ENCODE results near the gene NUDCD3. TPM values are rescaled to one million over a fixed set of nuclear protein-coding genes. Genes with fewer than 3 reads are reported as not detected.

NUDCD3 gene
- total and polyA plus RNA-seq, 10 donors: 21.7 to 97.9 (median 41.3) TPM

DNA sequence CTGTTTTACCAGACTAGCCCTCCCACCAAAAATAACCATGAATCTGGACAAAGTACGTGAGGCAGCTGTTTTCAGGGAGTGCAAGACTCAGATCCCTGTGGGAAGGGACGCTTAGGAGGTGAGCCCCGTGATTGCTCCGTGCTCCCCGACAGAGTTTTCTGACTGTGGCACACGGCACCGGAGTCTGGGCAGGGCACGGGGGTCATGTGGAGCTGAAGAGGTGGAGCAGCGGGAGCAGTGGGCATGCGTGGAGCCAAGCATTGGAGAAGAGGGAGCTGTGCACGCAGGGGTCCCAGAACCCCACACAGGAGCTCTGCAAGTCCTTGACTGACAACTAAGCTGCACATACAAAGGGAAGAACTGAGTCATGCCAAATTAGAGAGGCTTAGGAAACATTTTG is 154.0 kb downstream of the NUDCD3 start:
- intact Hi-C loops (cut with DNase I; ENCODE audit: low total_unique reads): no loop called here
- 89 to 95% (median 92%) methylated on average over 11 of the region's 11 CpGs for WGBS, 5 donors

DNA sequence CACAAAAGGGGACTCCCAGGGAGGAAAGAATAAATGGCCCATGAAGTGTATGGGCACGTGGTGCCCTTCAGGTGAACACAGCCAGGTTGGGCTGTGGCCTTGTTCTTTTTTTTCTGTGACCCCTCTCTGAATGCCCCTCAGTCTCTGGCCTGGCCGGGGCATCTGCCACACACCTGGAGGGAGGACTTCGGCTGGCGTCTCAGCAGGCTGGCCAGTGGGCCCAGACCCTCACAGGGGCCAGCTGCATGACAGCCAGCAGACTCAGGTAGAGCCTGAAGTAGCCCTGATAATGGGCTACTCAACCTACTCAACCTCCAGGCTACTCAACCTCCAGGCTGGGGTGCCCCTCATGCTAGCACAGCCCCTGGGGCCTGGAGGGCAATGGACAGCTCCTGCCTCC is 155.3 kb downstream of the NUDCD3 start:
- Histone ChIP-seq H3K4me3 (no peak overlapping the region), H3K27ac (no peak overlapping the region), H3K9me3 (peaks cover 0 to 31% (median 24%) of the 10 kb centered on the region in 8 donors), H3K4me1 (peaks cover 0 to 11% (median 2%) of the 10 kb centered on the region in 6 donors), H3K36me3 (no peaks in the 10 kb centered on the region), H3K27me3 (replicated peaks in 1 of 7) (no peaks in the 10 kb centered on the region)
- WGBS, 5 donors: 87 to 98% (median 88%) methylated on average over 4 of the region's 4 CpGs
- intact Hi-C loops (cut with DNase I; ENCODE audit: low total_unique reads): no loop called here
- no peak for TF ChIP-seq POLR2A (IDR thresholded peaks at IDR 0.05)
- TF ChIP-seq, protein P1, sequence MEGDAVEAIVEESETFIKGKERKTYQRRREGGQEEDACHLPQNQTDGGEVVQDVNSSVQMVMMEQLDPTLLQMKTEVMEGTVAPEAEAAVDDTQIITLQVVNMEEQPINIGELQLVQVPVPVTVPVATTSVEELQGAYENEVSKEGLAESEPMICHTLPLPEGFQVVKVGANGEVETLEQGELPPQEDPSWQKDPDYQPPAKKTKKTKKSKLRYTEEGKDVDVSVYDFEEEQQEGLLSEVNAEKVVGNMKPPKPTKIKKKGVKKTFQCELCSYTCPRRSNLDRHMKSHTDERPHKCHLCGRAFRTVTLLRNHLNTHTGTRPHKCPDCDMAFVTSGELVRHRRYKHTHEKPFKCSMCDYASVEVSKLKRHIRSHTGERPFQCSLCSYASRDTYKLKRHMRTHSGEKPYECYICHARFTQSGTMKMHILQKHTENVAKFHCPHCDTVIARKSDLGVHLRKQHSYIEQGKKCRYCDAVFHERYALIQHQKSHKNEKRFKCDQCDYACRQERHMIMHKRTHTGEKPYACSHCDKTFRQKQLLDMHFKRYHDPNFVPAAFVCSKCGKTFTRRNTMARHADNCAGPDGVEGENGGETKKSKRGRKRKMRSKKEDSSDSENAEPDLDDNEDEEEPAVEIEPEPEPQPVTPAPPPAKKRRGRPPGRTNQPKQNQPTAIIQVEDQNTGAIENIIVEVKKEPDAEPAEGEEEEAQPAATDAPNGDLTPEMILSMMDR (IDR thresholded peaks at IDR 0.05 in 8 of 11, conservative IDR thresholded peaks at IDR 0.05 in 3 of 11): no peak
- TF ChIP-seq POLR2AphosphoS5 (IDR thresholded peaks at IDR 0.05): no peak
- DNase-seq: no peak

More for the DNA sequence above, 154.0 kb downstream of the NUDCD3 start:
- Histone ChIP-seq H3K4me1 (peaks cover 0 to 11% (median 2%) of the 10 kb centered on the region in 6 donors), H3K9me3 (peaks cover 0 to 31% (median 24%) of the 10 kb centered on the region in 8 donors), H3K27me3 (replicated peaks in 1 of 7) (no peaks in the 10 kb centered on the region), H3K4me3 (no peak overlapping the region), H3K36me3 (no peaks in the 10 kb centered on the region), H3K27ac (no peak overlapping the region)
- TF ChIP-seq POLR2AphosphoS5 (IDR thresholded peaks at IDR 0.05): no peak
- TF ChIP-seq, protein P1 (IDR thresholded peaks at IDR 0.05 in 8 of 11, conservative IDR thresholded peaks at IDR 0.05 in 3 of 11): no peak
- TF ChIP-seq POLR2A (IDR thresholded peaks at IDR 0.05): no peak
- DNase-seq: no peak

DNA sequence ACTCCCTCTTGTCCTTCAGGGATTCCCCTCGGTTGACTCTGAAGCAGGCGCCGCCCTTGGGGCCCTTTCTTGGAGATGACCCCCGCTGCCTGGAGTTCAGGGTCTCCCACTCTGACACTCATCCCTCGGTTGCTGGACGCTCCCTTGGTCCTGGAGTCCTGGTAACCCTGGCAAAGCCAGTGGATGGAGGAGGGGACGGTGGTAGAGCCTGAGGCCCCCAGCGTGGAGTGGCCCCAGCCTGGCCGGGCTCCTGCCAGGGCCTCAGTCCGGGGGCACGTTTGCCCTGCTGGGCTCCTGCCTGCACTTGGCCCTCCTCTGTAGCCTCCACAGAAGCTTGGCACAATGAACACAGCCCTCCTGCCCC is 155.7 kb downstream of the NUDCD3 start:
- no peak overlapping the region for H3K27ac ChIP-seq

DNA sequence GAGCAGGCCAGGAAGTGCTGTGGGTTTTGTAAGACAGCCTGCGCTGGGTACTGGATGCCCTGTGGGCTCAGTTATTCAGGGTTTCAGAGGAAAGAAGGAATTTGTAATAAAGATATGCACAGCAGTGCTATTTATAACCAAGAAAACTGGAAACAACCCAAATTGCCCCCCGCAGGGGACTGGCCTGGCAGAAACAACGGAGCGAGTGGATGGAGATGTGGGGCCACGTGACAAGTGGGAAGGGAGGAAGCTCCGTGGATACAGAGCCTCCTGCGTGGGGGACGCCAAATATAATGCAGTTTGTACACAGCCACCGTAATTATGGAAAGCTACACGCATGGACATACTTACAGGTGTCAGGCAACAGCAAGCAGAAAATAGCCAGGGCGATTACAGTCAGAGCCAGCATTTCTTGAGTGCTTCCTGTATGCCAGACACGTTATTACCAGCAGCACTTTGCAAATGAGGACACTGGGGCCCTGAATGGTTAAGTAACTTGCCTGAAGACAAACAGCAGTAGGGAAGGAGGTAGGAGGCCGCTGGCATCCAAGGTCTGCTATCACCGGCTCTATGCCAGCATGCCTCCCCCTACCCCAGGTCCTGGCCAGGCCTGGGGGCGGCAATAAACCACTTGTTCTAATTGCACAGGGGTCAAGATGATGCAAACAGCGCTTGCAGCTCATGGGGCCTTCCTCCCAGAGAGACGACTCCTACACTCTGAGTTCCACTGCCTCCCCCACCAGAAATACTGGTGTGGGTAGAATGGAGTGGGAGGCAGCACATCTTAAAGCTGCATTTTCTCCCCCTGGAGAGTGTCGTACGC is 156.3 kb downstream of the NUDCD3 start:
- no peaks in the 10 kb centered on the region for H3K27me3 ChIP-seq (replicated peaks in 1 of 7)
- peaks cover 0 to 11% (median 2%) of the 10 kb centered on the region in 6 donors for H3K4me1 ChIP-seq
- peaks cover 0 to 31% (median 24%) of the 10 kb centered on the region in 8 donors for H3K9me3 ChIP-seq
- no peaks in the 10 kb centered on the region for H3K36me3 ChIP-seq
- no peak for DNase-seq
- TF ChIP-seq POLR2AphosphoS5 (IDR thresholded peaks at IDR 0.05) (peak in 1 of 3 donors; percentile 26), POLR2A (IDR thresholded peaks at IDR 0.05) (no peak)
- H3K27ac ChIP-seq: peak overlapping the region in 1 of 8 donors; percentile 14
- H3K4me3 ChIP-seq: no peak overlapping the region
- WGBS, 5 donors: 67 to 84% (median 73%) methylated on average over 18 to 19 of the region's 19 CpGs
- intact Hi-C loops (cut with DNase I; ENCODE audit: low total_unique reads): no loop called here

More for the DNA sequence above, 155.7 kb downstream of the NUDCD3 start:
- 76 to 95% (median 87%) methylated on average over 8 to 11 of the region's 11 CpGs for WGBS, 5 donors
- intact Hi-C loops (cut with DNase I; ENCODE audit: low total_unique reads): no loop called here
- DNase-seq: no peak
- no peaks in the 10 kb centered on the region for H3K36me3 ChIP-seq
- TF ChIP-seq POLR2AphosphoS5 (IDR thresholded peaks at IDR 0.05) (no peak), POLR2A (IDR thresholded peaks at IDR 0.05) (no peak)
- TF ChIP-seq, protein P1 (IDR thresholded peaks at IDR 0.05 in 8 of 11, conservative IDR thresholded peaks at IDR 0.05 in 3 of 11): no peak
- no peak overlapping the region for H3K4me3 ChIP-seq
- peaks cover 0 to 31% (median 24%) of the 10 kb centered on the region in 8 donors for H3K9me3 ChIP-seq
- no peaks in the 10 kb centered on the region for H3K27me3 ChIP-seq (replicated peaks in 1 of 7)
- peaks cover 0 to 11% (median 2%) of the 10 kb centered on the region in 6 donors for H3K4me1 ChIP-seq
